HG02870 (cell line): ENCODE measurements around the gene C20orf96.
"Not testable (repeated sequence)": the region's sequence is repeated elsewhere in the genome, so short reads cannot be mapped to it uniquely, and the experiment has no call there.

Experiments
- ATAC-seq: cut with Tn5 transposase; IDR thresholded peaks from one replicate; pipeline ENCODE4 v1.9.1; 2021; ENCODE audit warnings: mild to moderate bottlenecking, moderate library complexity; ENCODE audit not compliant: unreplicated experiment

The C20orf96 gene

DNA sequence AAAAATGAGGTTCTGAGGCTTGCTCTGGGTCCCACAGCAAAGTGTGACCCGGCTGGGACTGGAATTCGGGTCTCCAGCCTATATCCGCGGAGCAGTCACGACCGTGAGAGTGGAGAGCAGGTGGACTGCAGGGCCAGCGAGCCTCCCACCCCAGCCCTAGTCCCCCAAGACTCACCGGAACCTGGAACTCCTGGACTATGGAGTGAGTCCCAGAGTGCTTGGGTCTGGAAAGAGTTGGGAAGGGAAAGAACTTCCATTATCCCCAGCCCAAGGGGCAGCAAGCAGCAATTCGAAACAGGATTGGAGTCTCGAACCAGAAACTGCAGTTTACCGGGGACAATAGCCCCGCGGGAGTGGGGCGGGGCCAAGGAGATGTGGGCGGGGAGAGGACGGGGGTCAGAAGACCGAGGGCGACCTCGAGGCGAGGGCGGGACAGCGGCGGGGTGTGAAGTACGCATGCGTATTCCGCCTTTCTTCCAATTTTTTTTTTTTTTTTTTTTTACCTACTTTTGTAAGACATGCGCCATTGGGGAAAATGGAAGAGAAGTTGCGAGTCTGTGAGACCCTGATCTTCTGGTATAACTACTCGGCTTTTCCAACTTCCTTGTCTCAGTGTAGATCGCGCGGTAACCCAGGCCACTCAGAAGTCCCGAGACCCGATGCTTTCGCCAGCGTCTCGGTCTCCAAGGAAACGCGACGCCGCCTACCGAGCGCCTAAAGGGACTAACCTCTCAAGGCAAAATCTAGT is at the start of gene C20orf96:
Gene C20orf96, minus strand, starts transcription at position 667 of the 748 bp plus-strand sequence. Its CDS starts 140 bp downstream, at position 527.
- ATAC-seq = peak; percentile 81

DNA sequence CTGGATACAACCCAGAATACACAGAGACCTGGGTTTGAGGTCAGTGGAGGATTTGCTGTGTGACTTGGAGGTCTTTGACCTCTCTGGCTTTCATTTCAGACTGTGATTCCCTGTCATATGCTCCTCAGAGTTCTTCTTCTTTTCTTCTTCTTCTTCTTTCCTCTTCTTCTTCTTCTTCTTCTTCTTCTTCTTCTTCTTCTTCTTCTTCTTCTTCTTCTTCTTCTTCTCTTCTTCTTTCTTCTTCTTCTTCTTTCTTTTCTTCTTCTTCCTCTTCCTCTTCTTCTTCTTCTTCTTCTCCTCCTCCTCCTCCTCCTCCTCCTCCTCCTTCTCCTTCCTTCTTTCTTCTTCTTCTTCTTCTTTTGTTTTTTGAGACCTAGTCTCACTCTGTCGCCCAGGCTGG is 45.5 kb upstream of the C20orf96 start:
- not testable (repeated sequence) for ATAC-seq

DNA sequence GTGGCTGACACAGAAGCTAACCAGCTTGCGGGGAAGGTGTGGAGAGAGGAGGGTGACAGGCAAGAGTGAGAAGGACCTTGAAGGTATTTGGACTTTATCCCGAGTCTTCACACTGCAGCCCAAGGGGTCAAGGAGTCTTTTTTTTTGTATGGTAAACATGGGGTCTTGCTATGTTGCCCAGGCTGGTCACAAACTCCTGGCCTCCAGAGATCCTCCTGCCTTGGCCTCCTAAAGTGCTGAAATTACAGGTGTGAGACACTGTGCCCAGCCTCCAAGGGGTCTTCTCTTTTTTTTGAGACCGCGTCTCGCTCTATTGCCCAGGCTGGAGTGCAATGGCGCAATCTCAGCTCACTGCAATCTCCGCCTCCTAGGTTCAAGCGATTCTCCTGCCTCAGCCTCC is 44.0 kb upstream of the C20orf96 start:
- no peak for ATAC-seq

- ATAC-seq = no peak
These were observed 39.9 kb upstream of the C20orf96 start for GRCh38 chr20:330233-331149.

GRCh38 chr20:329851-330232 is 39.3 kb upstream of the C20orf96 start:
- no peak for ATAC-seq

DNA sequence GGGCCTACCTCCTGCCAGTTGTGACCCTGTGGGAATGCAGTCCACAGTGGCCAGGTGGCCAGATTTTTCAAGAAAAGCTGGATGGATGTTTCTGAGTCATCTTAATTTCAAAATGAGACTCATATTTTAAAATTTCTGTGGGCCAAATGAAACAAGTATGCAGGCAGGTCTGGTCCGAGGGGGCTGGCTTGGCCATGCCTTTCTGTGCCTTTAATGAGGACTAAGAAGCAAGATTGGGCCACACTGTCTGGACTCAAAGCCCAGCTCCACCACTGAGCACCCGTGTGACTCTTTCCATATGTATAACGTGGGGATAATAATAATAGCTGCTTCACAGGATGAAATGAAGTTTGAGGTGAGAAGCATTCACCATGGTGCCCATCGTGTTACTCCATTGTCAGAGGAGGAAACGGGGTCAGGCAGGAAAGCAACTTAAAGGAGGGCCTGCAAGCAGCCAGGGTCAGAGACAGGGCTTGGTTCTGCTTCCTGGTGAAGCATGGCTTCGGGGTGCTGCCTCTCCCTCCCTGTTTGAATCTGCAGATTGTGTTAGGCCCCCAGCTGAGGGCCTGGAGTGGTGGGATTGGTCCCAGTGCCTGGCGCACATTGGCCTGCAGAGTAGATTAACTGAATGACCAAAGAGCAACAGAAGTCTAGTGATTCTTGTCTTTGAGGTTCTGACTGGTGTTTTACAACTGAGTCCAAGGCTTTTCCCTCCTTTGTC is 38.6 kb upstream of the C20orf96 start:
- no peak for ATAC-seq

DNA sequence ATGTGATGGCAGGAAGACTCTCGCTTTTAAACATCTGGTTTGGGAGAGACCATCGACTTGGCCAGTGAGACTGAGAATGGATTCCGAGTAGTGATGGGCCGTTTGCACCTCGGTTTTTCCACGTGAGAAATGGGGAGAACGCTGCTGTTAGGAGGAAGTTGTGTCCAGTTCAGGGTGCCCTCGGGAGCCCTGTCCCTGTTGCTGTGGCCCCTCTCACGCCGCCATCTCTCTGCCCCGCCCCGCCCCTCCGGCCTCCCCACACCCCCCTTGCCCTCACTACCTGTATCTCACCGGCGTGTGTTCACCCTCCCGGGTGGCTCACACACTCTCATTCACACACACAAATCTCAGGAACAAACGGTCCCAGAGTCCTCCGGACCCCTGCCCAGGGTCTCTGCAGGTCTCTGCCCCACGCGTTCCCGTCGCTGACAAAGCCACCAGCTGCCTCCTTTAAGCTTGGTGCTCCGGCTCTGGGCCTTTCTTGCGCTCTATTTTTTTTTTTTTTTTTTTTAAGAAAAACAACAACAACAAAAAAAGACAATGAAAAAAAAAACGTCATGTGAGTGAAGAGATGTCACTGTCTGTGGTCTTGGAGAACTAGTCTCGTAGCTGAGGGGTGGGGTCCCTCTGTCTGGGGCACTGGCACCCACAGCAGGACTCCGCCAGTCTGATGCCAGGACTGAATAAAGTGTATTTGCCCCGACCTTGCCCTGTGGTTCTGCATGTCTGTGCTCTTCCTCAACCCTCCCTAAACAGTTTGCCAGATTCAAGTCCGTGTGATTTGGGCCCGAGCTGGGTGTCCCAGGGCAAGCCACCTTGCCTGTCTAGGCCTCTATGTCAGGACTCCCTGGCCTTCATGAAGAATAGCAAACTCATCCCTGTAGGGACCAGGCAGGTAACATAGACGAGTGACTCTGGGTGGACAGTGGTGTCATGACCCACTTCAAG is 37.8 kb upstream of the C20orf96 start:
- ATAC-seq = no peak

DNA sequence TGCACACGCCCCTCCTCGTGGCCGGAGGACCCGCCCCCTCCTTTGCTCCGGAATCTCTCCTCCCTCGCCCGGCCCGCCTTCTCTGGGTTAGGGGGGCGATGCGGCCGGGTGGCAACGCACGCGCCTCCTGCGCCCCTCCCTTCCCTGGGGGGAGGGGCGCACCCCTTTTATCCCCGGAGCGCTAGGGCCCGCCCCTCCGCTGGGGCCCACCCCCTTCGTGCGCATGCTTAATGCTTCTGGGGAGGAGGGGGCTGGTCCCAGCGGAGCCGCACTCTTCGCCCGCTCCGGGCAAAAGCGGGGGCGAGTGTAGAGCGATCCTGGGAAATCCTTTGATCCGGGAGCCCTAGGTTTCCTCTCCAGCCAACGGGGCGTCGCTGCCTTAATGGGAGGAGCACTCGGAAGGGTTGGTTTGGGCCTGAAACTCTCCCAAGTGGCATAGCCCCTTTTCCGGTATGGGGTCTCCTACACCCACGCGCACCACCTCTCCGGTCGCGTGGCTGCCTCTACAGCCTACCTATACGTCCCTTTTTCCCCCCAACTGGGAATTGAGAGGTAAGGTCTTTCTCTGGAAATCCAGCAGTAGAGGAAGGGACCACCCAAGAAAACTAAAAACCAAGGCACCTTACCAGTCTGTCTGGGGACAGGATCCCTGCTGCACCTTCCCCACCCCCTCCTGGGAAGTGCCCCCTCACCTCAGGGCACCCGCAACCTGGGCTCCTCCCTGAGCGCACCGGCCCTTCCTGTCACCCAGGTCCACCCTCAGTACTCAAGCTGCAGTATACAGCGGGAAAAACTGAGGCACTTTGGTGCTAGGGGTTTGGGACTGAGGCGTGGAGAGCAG is 36.9 kb upstream of the C20orf96 start:
- ATAC-seq = no peak

- ATAC-seq = no peak
These were observed 36.2 kb upstream of the C20orf96 start for GRCh38 chr20:326645-327185.

- no peak for ATAC-seq
These were observed 35.5 kb upstream of the C20orf96 start for GRCh38 chr20:325889-326644.

GRCh38 chr20:325045-325888 is 34.7 kb upstream of the C20orf96 start, which contains the start of gene SOX12:
TSS of gene SOX12 (plus strand) at chr20:325552. CDS start at chr20:325925, 373 bp downstream.
- ATAC-seq = peak; percentile 68

GRCh38 chr20:324177-325044 is 33.9 kb upstream of the C20orf96 start:
- ATAC-seq = peak; percentile 37

GRCh38 chr20:316316-317068 is 25.9 kb upstream of the C20orf96 start:
- ATAC-seq = no peak

DNA sequence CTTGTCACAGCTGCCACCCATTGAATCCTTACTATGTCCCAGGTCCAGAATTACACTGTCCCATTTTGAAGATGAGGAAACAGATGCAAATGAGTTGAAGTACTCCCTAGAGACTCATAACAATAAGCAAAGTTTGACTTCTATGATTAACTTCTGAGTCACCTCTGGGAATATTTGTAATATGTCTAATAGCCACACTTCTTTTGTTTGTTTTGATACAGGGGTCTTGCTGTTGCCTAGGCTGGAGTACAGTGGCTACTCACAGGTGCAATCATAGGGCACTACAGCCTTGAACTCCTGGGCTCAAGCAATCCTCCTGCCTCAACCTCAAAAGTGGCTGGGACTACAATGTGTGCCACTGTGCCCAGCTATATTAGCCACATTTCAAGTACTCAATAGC is 23.4 kb upstream of the C20orf96 start:
- no peak for ATAC-seq

DNA sequence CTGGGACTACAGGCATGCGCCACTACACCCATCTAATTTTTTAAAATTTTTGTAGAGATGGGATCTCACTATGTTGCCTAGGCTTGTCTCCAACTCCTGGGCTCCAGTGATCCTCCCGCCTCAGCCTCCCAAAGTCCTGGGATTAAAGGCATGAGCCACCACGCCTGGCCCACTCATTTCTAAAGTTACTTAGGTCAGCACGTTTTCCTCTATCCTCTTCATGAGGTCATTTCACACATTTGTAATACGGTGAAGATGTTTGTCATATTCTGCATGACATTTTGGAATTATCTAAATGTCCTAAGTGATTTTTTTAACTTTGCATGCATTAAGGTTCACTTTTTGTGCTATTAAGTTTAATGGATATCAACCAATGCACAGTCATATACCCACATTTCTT is 22.9 kb upstream of the C20orf96 start:
- no peak for ATAC-seq

- no peak for ATAC-seq
These were observed 22.3 kb upstream of the C20orf96 start for GRCh38 chr20:312866-313265.
